Esophagus muscularis mucosa (tissue), 4 donors: Measurements from ENCODE around the gene MAP4K4. TPM values are rescaled to one million over a fixed set of nuclear protein-coding genes. Genes with fewer than 3 reads are reported as not detected.

ENCODE experiments used
- DNase-seq: peaks from one replicate; pipeline ENCODE4 v3.0.0-alpha.2; 2017; ENCODE audit errors: extremely low spot score
- H3K27ac ChIP-seq, 4 donors: fragments of 200-600 bp; sonication (generic); replicated peaks in 1 of 4; 1 replicate in 3 of 4; 2 replicates in 1 of 4; pipeline ENCODE4 v1.5.1; 2016 to 2019; ENCODE audit warnings: mild to moderate bottlenecking in 1 of 4
- H3K27me3 ChIP-seq, 4 donors: fragments of 200-600 bp; sonication (generic); one replicate each; pipeline versions ENCODE4 v1.5.1 to v1.6.0; 2016 to 2019
- H3K36me3 ChIP-seq, 4 donors: fragments of 200-600 bp; sonication (generic); one replicate each; pipeline ENCODE4 v1.5.1; 2016 to 2019
- H3K4me1 ChIP-seq, 4 donors: fragments of 200-600 bp; sonication (generic); one replicate each; pipeline ENCODE4 v1.5.1; 2016 to 2019
- H3K4me3 ChIP-seq, 4 donors: fragments of 200-600 bp; sonication (generic); 1 replicate in 2 of 4; 2 replicates in 2 of 4; pipeline ENCODE4 v1.5.1; 2016 to 2019; ENCODE audit warnings: mild to moderate bottlenecking in 4 of 4, moderate library complexity in 1 of 4
- H3K9me3 ChIP-seq, 4 donors: fragments of 200-600 bp; sonication (generic); 1 replicate in 3 of 4; 2 replicates in 1 of 4; pipeline ENCODE4 v1.5.1; 2016 to 2019
- EP300 ChIP-seq: sonication (generic); formaldehyde crosslinking; IDR thresholded peaks from one replicate; pipeline ENCODE4 v1.6.1; 2017; ENCODE audit warnings: antibody characterized with exemption
- POLR2A ChIP-seq: fragments of 450-650 bp; IDR thresholded peaks from one replicate; pipeline ENCODE4 v1.6.1; 2017; ENCODE audit warnings: antibody characterized with exemption, moderate library complexity, mild to moderate bottlenecking, low read depth
- POLR2AphosphoS5 ChIP-seq, 2 donors: sonication (generic); formaldehyde crosslinking; IDR thresholded peaks; one replicate each; pipeline ENCODE4 v1.6.1; 2017; ENCODE audit warnings: antibody characterized with exemption in 2 of 2
- WGBS: methylation state at CpG from one replicate; pipeline ENCODE4 v1.1.5; 2018; 5-methylcytosine and 5-hydroxymethylcytosine counted together
- intact Hi-C: fragments of 100-400 bp; cut with DNase I; formaldehyde crosslinking; loops from one replicate; pipeline ENCODE4 v1.15.1; 2023
- total RNA-seq, 4 donors: library from RNA; depleted of rRNA; stranded (reverse); fragments of >200 nt; gene quantifications; one replicate each; pipeline versions ENCODE4 v1.1.0 to v1.2.1, GENCODE V29; 2016
- TF ChIP-seq, protein P1 (sequence below), 3 experiments: fragments of 200-600 bp in 2 of 3; fragments of 450-650 bp in 1 of 3; sonication (generic) in 2 of 3; IDR thresholded peaks; one replicate each; pipeline ENCODE4 v1.5.1; 2017 to 2019; ENCODE audit warnings: antibody characterized with exemption in 3 of 3, mild to moderate bottlenecking in 2 of 3, moderate library complexity in 1 of 3

MAP4K4 gene
- total RNA-seq, 4 donors from 2014 or later, result 37.8 to 59.0 (median 51.7) TPM

GRCh38 chr2:101801496-101801895 is 104.0 kb downstream of the MAP4K4 start:
- H3K4me1 ChIP-seq, result peaks cover 29 to 58% (median 45%) of the 10 kb centered on the region in 4 donors
- WGBS, result 94% methylated on average over 3 of the region's 3 CpGs
- H3K36me3 ChIP-seq, result no peaks in the 10 kb centered on the region
- H3K4me3 ChIP-seq, result no peak overlapping the region
- DNase-seq, result no peak
- no peaks in the 10 kb centered on the region for H3K9me3 ChIP-seq
- TF ChIP-seq, protein P1, sequence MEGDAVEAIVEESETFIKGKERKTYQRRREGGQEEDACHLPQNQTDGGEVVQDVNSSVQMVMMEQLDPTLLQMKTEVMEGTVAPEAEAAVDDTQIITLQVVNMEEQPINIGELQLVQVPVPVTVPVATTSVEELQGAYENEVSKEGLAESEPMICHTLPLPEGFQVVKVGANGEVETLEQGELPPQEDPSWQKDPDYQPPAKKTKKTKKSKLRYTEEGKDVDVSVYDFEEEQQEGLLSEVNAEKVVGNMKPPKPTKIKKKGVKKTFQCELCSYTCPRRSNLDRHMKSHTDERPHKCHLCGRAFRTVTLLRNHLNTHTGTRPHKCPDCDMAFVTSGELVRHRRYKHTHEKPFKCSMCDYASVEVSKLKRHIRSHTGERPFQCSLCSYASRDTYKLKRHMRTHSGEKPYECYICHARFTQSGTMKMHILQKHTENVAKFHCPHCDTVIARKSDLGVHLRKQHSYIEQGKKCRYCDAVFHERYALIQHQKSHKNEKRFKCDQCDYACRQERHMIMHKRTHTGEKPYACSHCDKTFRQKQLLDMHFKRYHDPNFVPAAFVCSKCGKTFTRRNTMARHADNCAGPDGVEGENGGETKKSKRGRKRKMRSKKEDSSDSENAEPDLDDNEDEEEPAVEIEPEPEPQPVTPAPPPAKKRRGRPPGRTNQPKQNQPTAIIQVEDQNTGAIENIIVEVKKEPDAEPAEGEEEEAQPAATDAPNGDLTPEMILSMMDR (IDR thresholded peaks at IDR 0.05), result no peak
- no peak for TF ChIP-seq EP300
- TF ChIP-seq POLR2A, result no peak
- no peak for TF ChIP-seq POLR2AphosphoS5 (IDR thresholded peaks at IDR 0.05)
- H3K27me3 ChIP-seq, result no peaks in the 10 kb centered on the region
- H3K27ac ChIP-seq, result no peak overlapping the region
- intact Hi-C loops, result no loop called here

- 85% methylated on average over 5 of the region's 5 CpGs for WGBS
- no peak overlapping the region for H3K27ac ChIP-seq
- H3K4me1 ChIP-seq, result peaks cover 38 to 59% (median 52%) of the 10 kb centered on the region in 4 donors
- intact Hi-C loops, result no loop called here
- no peaks in the 10 kb centered on the region for H3K9me3 ChIP-seq
- no peak for DNase-seq
- no peaks in the 10 kb centered on the region for H3K27me3 ChIP-seq
- H3K36me3 ChIP-seq, result no peaks in the 10 kb centered on the region
- TF ChIP-seq POLR2AphosphoS5 (IDR thresholded peaks at IDR 0.05), result no peak
- TF ChIP-seq, protein P1 (IDR thresholded peaks at IDR 0.05), result no peak
- TF ChIP-seq EP300, result no peak
- TF ChIP-seq POLR2A, result no peak
- no peak overlapping the region for H3K4me3 ChIP-seq
These were observed 104.8 kb downstream of the MAP4K4 start for GRCh38 chr2:101802329-101802728.

DNA sequence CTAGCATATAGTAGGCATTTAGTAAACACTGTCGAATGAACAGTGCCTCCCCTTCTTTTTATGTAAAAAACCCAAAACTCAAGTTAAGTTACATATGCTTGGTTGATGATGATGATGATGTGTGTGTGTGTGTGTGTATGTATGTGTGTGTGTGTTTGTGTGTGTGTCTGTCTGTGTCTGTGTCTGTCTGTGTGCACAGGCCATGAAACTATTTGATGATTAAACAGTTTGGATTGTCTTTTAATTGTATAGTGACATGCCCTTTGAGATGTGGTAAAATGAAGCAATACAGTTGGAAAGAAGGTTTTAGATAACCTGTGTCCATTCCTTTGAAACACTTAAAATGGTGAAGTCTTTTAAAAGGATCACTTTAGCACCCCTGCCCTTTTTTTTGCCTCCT is 105.6 kb downstream of the MAP4K4 start:
- Histone ChIP-seq H3K9me3 (no peaks in the 10 kb centered on the region), H3K4me1 (peaks cover 39 to 66% (median 54%) of the 10 kb centered on the region in 4 donors), H3K36me3 (no peaks in the 10 kb centered on the region), H3K27ac (no peak overlapping the region), H3K27me3 (no peaks in the 10 kb centered on the region), H3K4me3 (no peak overlapping the region)
- no peak for DNase-seq
- TF ChIP-seq EP300 (no peak), POLR2AphosphoS5 (IDR thresholded peaks at IDR 0.05) (no peak), POLR2A (no peak)
- TF ChIP-seq, protein P1 (IDR thresholded peaks at IDR 0.05), result no peak
- intact Hi-C loops, result no loop called here
- 88% methylated on average over 1 of the region's 1 CpG for WGBS

DNA sequence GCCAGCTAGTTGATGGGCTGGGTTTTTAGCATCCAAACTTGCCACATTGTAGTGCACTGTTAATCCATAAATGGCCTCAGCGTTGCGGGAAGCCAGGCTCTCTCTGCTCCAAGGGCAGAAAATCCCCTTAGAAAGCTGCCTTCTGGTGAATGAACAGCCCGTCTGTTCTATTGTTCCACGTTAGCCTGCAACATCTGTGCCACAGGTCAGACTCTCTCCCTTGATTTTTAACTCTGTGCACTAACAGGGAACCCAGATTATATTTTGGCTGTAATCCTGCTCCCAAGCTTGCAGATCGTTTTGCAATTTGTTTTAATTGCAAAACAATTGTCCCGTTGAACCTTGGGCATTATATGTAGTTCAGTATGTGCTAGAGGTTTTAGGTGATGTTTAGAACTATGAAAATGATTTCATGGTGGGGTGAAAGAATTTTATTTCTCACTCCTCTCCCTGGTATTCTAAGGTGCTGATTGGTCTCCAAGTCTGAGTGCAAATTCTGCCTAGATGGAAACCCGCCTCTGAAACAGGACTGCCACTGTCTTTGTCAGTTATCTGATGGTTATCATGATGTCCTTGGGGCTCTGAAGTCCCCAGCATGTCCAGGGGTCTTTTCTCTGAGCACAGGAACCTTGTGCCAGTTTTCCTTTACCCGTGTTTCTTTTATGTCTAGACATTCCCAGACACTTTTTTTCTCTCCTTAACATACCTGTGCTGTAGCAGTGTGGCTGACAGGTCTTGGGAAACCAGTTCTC is 106.6 kb downstream of the MAP4K4 start:
- H3K36me3 ChIP-seq, result no peaks in the 10 kb centered on the region
- no peak for DNase-seq
- no peaks in the 10 kb centered on the region for H3K9me3 ChIP-seq
- 51% methylated on average over 7 of the region's 8 CpGs for WGBS
- TF ChIP-seq, protein P1 (IDR thresholded peaks at IDR 0.05), result no peak
- no peak for TF ChIP-seq POLR2A
- TF ChIP-seq EP300, result no peak
- H3K27ac ChIP-seq, result no peak overlapping the region
- intact Hi-C loops, result no loop called here
- H3K4me3 ChIP-seq, result no peak overlapping the region
- no peaks in the 10 kb centered on the region for H3K27me3 ChIP-seq
- peaks cover 39 to 69% (median 57%) of the 10 kb centered on the region in 4 donors for H3K4me1 ChIP-seq
